Left hindlimb (tissue), 1 donor: ENCODE data around the gene TMEM121B.

Source experiments
- DNase-seq: peaks from one replicate; pipeline ENCODE4 v3.0.0-alpha.2; 2018

Gene TMEM121B

DNA sequence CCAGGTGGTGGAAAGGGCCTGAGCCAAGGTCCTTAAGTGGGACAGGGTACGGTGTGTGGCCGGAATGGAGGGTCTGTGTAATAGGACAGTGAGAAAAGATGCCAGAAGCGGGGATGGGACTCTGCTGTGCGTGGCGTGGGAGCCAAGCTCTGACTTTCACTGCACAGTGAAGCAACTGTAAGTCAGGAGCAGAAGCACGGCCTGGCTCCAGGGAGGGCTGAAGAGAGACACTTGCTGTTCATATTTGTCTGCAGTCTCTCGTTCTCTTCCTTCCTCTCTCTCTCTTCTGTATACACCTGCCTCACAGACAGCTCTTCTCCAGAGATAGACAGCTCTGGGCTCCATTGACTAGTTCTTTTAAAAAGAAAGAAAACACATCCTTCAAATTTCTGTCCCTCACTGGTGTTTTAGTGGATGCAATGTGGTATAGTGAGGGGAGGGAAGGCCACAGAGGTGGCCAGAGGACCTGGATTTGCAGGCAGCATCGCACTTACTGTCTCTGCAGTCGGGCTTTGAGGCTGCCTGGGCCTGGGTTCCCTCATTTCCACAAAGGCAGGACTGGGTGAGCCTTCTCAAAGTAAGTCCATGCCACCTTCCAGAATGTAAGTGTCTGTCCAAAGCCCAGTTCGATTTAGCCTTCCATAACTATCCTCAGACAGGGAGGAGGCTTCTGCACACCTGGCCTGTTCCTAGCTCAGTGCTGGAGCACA is 34.2 kb downstream of the TMEM121B start:
- no peak for DNase-seq

DNA sequence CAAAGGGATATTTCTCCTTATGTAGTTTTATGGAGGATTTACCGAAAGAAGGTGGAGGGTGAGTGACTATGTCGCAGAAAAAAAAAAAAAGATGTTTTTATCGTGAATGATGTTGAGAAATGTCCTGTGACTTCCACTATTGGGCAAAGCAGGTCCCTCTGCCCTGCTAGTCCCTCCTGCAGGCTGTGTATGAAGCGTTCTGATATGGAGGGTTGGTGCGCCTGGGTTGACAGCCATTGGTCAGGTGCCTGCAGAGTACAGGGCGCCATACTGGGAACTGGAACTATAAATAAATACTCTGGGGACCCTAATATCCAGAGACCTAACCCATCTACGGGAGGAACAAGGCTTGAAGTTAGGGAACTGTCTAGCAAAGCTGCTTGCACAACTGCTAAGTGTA is 34.9 kb downstream of the TMEM121B start:
- DNase-seq, result no peak

DNA sequence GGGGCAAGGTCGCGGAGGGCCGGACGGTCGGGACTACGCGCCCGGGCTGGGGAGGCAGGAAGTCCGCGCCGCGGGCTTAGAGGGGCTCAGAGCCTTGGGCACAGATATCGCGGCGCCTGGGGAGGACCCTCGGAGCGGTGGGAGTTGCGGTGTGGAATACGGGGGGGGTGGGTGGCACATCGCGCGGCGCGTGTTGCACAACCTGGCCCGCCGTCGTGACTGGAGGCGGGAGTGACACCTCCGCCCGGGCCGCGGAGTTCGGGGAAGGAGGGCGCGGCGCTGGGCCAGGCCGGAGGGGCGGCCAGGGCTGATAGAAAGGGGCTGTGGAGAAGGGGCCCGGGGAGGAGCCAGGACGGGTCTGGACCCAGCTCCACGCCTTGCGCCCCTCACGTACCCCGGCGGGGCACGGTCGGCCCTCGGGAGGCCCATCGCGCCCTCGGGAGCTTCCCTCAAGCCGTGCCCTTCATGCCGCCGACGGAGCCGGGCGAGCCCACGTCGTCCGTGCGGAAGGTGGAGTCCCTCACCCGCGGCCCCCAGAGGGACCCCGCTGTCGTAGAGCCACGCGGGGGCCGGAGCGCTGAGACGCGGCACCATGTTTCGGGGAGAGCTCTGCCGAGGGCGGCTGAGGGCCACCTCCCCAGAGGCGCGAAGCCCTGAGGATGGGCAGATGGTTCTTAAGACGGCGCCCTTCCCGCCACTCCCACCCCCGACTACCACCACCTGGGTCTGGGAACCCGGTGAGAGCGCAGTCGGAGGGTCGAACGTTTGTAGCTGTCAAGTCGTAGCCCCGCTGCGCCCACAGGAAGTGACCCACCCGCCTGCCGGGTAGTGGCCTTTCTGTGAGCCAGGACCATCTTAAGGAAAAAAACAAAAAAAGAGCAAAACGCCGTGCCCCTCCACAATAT is 35.6 kb downstream of the TMEM121B start:
- no peak for DNase-seq

DNA sequence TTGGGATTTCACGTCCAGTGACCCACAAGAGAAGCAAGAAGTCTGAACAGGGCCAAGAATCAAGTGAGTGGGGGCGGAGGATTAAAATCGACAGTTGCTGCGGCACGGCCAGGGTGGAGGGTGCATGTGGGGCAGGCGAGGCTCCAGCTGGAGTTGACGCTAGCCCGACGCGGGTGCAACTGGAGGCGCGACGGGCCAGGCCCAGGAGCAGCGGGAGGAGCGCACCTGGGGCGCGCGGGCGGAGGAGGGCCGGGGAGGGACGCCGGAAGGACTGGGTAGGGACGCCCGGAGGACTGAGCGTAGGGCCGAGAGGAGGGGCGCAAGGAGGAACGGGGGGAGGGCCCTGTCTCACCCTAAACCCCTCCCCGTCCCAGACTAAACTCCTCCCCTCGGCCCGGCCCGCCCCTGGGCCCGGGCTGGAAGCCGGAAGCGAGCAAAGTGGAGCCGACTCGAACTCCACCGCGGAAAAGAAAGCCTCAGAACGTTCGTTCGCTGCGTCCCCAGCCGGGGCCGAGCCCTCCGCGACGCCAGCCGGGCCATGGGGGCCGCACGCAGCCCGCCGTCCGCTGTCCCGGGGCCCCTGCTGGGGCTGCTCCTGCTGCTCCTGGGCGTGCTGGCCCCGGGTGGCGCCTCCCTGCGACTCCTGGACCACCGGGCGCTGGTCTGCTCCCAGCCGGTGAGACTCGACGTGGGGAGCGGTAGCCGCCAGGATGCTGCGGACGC is 36.4 kb downstream of the TMEM121B start, which contains the start of gene IL17RA:
IL17RA (plus strand) TSS at position 447 of the 723 bp plus-strand sequence; CDS start at position 539, 92 bp downstream.
- DNase-seq, result peak; percentile 91

DNA sequence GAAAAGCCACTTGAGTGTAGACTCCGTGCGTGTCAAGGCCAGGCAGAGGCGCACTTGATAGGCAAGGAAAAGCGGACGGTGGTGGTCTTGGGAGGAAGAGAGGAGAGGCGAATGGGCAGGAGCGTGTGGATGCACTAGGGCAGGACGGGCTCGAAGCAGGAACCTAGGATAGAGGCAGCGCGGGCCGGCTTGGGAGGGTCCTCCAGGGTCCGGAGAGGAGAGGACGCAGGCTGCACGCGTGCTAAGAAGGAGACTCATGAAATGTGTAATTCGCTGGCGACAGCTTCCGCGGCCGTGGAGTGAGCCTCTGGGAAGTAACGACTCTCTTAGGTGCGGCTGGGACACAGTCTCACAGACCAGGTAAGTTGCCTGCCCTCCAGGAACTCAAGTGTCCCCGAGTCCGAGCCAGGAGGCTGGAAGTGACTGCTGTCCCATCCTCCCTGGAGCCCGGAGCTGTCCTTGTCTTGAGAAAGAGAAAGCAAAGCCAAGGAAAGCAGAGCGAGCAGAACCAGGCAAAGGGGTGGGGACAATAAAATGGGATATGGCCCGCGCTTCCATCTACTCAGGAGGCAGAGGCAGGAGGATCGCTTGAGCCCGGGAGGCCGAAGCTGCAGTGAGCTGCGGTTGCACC is 37.2 kb downstream of the TMEM121B start:
- no peak for DNase-seq

DNA sequence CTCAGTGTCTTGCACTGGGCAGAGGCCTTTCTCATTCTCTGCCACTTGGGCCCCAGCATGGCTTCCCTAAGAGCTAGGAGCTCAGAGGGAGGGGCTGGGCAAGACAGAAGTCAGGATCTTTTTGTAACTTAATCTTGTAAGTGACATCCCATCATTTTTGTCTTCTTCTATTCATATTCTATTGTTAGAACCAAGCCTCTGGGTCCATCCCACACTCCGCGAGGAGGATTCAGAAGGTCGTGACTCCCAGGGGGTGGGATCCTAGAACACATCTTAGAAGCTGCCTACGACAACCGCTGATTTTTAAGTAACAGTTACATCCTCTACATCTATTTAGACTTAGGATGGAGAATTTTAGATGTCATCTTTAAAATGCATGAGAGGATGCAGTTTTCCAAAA is 37.9 kb downstream of the TMEM121B start:
- no peak for DNase-seq

DNA sequence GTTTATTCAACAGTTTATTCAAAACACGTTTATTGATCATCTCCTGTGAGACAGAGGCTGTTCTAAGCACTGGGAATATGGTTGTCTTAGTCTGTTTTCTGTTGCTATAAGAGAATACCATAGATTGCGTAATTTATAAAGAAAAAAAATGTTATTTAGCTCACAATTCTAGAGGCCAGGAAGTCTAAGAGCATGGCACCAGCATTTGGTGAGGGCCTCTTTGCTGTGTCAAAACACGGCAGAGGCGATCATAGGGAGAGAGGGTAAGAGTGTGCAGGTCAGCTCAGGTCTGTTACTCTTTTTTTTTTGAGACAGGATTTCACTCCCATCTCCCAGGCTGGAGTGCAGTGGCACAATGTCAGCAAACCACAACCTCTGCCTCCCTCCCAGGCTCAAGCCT is 41.6 kb downstream of the TMEM121B start:
- no peak for DNase-seq

DNA sequence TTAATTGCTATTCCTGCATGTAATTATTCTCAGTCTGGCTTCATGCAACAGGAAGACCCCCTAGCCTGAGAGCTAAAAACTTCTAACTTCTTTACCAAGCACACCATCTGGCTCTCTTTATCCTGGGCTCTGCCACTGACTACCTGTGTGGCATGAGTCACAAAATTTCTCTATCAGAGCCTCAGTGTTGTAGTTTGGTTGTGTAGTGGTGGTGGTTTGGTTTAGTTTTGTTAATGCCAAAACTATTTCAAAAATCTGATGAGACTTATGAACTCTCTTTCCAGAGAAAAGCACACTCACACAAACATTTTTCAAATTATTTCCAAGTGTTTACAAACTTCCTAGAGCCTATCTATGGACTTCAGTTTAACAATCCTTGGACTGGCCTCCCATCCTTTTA is 43.9 kb downstream of the TMEM121B start:
- DNase-seq, result no peak

DNA sequence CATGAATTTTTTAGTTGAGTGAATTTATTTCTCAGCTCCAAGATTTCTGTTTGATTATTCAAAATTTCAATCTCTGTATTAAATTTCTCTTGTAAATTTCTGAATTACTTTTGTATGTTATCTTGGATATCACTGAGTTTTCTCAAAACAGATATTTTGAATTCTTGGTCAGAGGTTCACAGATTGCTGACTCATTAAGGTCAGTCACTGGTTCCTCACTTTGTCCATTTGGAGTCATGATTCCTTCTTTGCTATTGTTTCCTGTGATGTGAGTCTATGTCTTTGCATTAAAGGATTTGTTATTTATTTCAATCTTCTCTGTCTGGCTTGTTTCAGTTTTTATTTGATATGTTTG is 46.5 kb downstream of the TMEM121B start:
- no peak for DNase-seq

DNA sequence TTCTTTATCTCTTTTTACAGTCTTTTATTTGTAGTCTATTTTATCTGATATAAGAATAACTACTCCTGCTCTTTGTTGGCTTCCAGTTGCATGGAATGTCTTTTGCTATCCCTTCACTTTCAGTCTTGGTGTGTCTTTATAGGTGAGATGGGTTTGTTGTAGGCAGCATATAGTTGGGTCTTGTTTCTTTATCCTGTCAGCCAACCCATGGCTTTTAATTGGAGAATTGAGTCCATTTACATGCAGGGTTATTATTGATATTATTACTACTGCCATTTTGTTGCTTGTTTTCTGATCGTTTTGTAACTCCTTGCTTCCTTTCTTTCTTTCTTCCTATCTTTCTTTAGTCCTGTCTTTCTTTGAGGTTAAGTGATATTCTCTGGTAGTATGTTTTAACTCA is 48.3 kb downstream of the TMEM121B start:
- no peak for DNase-seq
